Activated CD4-positive, CD25-positive, alpha-beta regulatory T cell treated with anti-CD3 and anti-CD28 coated beads, Interleukin-2, amount 50 U/mL, for 72 hours (primary cell): Measurements from ENCODE around the gene ATAD1.
"Not testable (repeated sequence)": the region's sequence is repeated elsewhere in the genome, so short reads cannot be mapped to it uniquely, and the experiment has no call there.

Experiments
- DNase-seq: peaks from one replicate; pipeline ENCODE4 v3.0.0; 2021

The ATAD1 gene

DNA sequence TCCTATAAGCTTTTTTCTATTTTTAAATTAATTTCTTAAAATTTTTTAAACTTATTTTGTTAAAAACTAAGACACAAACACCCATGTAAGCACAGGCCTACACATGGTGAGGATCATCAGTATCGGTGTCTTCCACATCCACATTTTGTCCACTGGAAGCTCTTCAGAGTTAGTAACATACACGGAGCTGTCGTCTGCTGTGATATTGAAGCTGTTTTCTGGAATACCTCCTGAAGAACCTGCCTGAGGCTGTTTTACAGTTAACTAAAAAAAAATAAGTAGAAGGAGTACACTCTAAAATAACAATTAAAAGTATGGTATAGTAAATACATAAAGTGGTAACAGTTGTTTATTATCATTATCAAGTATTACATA is 27.6 kb upstream of the ATAD1 start:
- no peak for DNase-seq

DNA sequence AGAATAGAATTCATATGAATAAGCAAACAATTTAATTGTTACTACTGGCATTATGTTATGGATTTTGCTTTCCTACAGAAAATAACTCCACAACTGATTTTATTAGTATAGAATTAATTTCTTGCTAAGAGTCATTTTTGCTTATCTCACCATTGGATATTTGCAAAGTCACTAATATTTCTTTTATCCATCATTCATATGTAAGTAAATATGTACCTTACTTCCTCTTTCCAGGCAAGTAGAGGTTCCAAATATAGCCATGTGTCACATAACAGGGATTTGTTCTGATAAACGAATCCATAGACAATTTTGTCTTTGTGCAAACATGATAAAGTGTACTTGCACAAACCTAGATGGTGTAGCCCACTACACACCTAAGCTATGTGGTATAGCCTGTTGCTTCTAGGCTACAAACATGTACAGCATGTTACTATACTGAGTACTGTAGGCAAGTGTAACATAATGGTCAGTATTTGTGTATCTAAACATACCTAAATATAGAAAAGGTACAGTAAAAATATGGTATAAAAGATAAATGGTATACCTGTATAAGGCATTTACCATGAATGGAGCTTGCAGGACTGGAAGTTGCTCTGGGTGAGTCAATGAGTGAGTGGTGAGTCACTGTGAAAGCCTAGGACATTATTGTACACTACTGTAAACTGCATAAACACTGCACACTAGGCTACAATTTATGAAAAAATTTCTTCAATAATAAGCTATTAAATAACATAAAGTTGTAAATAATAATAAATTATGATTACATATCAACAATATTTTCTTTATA is 27.0 kb upstream of the ATAD1 start:
- no peak for DNase-seq

DNA sequence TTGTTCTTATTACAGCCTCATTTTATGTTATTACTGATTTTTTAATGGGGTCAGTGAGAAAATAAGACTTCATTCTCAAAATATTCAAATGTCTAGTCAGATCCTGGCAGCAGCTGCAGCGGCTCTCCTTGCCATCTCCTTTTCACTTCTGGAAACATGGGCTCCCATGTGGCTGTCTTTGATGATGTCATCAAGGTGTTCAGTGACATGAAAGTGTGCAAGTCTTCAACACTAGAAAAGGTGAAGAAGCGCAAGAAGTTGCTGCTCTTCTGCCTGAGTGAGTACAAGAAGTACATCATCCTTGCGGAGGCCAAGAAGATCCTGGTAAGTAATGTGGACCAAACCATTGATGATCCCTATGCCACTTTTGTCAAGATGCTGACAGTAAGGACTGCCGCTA is 25.7 kb upstream of the ATAD1 start:
- DNase-seq: no peak

DNA sequence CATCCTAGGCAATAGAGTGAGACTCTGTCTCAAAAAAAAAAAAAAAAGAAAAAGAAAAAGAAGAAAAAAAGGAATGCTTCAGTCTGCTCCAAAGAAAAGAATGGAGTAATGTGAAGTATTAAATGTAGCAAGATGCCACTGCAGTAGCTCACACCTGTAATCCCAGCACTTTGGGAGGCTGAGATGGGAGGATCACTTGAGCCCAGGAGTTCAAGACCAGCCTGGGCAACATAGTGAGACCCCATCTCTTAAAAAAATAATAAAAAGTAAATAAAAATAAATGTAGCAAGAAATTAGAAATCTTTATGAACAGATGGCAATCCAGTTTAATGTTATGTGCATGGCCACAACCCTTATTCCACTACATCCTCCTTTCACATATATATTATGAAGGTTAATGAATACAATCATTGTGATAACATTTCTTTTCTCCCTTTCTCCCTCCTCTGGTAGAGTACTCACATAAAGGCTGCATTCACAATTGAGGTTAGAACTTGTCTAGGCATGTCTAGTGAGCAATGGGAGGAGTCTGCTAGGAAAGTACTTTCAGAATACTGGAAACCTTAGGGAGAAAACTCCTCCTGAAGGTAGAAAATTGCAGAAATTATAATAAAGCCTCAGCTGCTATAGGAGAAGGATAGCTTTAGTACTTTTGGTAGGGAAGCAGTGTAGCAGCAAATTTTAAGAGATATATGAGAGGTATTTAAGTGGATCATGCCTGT is 24.9 kb upstream of the ATAD1 start:
- DNase-seq: no peak

DNA sequence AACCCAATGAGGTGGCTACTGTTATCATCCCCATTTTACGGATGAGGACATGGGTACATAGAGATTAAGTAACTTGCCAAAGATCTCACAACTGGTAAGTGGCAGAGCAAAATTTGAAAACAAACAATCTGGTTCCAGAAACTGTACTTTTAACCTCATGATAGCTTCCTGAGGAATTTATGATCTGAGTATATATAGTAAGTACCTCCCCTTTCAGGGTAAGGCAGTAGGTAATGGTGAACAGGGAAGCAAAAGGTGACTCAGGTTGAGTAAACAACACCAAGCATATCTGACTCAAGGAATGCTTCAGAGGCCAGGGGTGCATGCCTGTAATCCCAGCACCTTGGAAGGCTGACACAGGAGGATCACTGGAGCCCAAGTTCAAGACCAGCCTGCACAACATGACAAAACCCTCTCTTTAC is 24.2 kb upstream of the ATAD1 start:
- no peak for DNase-seq

DNA sequence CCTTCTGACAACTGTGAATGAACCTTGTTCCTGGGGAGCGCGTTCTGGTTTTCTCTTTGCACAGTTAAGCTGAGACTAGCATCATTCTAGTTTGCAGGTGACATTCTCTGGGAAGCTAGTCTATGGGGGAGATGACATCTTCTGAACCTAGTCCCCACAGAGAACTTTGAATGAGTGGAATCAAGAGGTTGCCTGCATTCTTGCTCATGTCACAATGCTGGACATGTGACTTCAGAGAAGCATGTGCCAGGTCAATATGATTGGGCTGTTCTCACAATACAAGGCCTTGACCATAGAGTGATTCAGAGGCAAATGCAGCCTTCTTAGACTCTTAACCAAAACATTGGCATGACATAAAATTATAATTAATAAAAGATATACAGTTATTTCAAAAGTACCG is 23.2 kb upstream of the ATAD1 start:
- DNase-seq: no peak

DNA sequence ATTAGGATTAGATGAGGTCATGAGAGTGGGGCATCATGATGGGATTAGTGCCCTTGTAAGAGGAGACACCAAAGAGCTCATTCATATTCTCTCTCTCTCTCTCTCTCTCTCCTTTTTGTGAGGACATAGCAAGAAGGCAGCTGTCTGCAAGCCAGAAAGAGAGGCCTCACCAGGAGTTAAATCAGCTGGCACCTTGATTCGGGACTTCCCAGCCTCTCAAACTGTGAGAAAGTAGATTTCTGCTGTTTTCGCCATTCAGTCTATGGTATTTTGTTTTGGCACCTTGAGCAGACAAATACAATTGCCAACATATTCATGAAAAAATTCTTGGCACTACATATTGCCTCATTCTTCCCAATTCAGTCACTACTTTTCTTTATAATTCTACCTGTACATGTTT is 20.6 kb upstream of the ATAD1 start:
- no peak for DNase-seq

DNA sequence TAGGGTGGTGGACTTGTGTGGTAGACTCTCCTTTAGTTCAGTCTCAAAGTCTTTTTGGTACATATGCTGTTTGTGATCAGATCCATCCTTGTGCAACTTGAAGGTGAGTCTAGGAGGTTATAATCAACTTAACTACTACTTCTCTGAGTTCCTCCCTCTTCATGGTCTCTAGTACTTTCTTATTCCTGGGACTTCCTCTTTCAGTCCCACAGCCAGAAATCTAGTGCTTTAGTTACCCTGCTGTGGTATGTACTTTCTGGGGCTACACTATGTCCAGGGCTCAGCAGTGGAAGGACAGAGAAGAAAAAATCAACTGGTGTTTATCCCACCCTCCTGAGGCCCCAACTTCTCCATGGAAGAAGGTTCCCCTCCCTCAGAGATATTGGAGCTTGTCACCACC is 19.4 kb upstream of the ATAD1 start:
- DNase-seq: no peak

DNA sequence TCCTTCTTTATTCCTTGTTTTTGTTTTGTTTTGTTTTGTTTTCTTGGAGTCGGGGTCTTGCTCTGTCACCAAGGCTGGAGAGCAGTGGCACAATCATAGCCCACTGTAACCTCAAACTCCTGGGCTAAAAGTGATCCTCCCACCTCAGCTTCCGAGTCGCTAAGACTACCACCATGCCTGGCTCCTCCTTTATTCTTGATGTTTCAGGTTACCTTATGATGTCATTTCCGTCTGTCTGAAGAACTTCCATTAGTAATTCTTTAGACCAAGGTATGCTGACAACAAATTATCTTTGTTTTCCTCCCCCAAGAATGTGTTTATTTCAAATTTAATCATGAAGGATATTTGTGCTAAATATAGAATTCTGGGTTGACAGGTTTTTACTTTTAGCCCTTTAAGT is 18.1 kb upstream of the ATAD1 start:
- no peak for DNase-seq

DNA sequence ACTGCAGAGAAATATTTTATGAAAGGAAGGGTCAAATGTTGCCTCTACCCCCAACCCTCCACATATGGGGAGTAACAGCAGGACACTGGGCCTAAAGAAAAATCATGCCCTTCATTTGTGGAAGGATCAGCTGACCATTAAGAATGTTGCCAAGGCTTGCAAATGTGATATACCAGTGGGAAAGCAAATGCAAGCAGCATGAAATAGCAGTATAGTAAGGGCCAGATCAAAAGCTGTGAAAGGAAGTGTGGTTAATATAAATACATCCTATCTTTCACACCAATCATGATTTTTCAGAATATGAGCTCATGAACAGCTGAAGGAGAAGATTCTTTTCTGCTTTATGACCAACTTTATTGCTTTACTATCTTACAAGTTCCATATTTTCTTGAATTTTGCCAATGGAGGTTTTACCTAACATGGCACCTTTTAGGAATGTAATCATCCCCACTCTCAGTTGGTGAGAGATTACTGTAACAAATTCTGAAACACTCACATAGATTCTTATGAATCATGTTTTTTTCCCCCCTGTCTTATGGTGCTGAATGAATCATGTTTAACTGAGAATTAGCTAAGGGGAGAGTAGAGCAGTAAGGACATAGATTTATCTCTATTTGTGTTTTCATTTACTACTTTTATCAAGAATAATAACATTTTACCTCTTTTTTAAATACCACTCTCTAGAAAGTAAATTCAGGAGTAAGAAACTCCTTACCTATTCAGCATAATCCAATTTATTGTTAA is 12.1 kb upstream of the ATAD1 start:
- DNase-seq: no peak

DNA sequence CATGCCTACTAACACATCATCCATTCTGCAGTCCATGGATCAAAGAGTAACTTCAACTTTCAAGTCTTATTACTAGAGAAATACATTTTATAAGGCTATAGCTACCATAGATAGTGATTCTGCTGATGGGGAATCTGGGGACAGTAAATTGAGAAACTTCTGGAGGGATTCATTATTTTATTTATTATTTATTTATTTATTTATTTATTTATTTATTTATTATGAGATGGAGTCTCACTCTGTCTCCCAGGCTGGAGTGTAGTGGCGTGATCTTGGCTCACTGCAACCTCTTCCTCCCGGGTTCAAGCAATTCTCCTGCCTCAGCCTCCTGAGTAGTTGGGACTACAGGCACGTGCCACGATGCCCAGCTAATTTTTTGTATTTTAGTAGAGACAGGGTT is 11.0 kb upstream of the ATAD1 start:
- DNase-seq: not testable (repeated sequence)

DNA sequence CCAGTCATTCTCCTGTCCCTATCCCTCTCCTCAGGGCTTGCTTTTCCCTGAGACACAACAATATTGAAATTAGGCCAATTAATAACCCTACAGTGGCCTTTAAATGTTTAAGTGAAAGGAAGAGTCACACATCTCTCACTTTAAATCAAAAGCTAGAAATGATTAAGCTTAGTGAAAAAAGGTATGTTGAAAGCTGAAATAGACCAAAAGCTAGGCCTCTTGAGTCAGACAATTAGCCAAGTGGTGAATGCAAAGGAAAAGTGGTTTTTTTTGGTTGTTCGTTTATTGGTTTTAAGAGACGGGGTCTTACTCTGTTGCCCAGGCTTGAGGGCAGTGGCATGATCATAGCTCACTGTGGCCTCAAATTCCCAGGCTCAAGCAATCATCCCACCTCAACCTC is 9.7 kb upstream of the ATAD1 start:
- no peak for DNase-seq

DNA sequence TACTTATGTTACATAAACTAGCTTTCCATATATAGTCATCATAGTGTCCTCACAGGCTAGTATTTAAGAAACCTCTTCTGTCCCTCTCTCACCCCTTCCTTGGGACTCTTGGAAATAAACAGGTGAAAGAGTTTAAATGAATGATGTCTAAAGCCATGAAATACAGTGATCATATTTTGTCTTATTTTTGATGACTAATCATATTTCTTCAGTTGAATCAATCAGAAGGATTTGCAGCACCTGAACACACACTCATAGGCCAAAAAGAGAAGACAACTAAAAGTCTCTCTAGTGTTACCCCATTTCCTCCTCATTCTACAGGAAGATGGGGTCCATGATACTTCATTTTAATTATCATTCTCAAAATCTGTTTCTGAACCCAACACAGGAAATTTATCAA is 8.6 kb upstream of the ATAD1 start:
- DNase-seq: no peak

DNA sequence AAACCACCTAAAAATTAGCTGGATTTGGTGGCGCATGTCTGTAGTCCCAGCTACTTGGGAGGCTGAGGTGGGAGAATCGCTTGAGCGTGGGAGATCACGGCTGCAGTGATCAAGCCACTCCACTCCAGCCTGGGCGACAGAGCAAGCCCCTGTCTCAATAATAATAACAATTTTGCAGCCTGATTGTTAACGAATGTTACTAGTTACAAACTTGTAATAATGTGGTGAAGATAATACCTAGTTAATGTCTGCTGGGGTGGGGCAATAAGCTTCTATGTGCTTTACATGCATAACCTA is 1.2 kb upstream of the ATAD1 start:
- DNase-seq: no peak

DNA sequence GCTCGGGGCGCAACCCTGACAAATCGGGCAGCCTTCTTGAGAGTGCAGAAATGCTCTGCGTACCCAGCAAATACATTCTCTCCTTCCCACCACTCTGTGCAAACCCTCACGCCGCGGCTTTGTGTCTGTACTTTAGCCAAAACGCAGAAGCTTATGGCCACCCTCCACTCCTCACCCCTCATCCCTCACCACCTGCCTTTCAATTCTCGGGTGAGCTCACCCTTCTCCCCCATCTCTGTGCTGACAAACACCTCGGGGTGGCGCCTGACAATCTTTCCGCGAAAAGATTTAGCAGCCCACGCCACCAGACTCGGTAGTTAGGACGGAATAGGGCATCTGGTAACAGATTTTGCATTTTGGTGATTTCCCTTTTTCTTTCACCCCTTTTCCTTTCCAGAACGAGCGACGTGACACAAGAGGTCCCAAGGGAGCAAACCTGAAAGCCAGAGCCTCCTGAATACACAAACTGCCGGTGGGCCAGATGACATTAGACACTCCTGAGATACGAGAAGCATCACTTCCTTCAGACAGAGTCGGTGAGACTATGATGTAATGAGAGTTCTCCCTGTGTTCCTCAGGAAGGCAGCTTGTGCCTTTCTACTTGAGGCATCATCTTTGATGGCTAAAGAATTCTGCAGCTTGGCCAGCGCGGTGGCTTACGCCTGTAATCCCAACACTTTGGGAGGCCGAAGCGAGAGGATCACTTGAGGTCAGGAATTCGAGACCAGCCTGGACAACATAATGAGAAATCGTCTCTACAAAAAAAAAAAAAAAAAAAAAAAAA is 671 bp upstream of the ATAD1 start:
- DNase-seq: peak; percentile 53

DNA sequence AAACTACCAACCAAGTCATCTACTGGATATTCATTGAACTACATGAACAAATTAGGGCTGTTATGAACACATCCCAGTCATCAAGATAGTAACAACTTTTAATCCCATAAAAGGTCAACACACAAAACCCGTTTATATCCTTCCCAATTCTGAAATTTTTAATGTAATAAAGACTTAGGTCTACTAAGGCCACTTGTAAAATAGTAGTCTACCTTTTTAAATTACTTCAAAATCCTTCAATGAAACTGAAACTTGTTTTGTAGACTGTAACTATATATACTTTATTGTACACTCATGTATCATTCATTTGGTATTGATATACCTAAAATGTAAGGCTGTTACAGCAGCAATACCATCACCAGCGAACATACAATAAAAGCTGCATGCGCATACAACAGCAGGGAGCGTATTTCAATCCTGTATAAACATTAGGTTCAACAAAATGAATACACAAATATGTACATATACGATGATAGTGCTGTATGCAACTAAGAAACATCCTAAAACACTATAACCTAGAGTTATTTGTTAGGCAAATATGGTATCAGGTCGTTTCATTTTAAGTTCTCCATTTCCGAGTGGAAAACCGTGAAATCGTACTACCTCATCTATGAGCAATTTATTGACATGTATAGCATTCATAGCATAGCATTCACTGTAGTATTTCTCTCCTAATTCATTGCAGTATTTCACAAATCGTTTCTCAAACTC is 973 bp downstream of the ATAD1 start:
- no peak for DNase-seq

DNA sequence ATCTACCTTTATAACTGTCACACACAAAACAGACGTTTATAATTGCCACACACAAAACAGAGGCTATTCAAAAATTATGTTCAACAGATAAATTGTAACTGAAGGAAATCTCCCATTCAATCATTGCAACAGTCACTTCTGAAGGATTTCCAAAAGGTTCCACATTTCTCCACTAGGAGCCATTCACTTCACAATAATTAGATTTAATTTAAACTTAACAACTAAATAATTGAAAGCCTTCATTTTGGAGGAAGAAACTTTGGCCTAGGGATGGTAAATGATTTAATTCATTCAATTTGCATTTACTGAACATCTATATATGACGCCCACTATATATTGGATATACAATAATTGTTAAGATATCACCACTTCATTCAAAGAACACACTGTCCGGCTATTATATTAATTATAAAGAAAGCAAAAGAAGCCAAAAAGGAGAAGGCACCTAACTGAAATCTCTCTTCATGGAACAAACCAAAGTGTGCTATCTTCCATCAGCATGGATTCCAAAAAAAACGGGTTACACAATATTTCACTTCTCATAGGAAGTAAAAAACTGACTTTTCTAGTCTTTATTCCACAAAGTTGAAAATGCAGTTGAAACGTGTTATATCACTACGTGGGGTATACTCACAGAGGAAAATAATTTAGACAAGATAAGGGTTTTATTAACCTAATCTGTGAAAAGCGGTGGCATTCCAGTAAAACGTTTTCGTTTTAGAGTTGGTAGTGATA is 1.7 kb downstream of the ATAD1 start:
- DNase-seq: no peak

DNA sequence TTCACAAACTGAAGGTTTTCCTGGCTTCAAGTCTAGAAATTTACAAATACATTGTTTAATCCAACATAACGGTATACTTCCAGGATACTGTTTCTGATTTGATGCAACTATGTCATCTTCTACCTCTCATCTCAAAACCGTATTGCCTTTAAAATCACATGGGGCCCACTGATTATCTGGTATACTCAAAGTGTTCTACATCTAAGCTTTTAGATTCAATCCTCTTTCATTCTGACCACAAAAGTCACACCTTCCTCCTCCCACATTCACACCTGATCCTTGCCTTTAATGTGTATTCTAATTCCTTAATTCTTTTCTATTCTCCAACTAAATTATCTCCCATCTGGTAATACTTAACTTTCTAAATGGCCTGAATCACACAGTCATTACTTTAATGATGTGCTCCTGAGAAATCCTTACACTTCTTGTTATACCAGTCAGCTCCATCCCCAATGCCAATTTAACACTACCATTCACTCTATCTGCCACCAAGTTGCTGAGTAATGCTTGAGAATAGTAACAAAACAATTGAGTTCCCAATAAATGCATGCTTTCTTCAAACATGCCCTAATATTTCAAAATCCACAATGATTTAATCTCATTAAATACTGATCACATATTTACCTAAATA is 13.0 kb downstream of the ATAD1 start:
- no peak for DNase-seq

DNA sequence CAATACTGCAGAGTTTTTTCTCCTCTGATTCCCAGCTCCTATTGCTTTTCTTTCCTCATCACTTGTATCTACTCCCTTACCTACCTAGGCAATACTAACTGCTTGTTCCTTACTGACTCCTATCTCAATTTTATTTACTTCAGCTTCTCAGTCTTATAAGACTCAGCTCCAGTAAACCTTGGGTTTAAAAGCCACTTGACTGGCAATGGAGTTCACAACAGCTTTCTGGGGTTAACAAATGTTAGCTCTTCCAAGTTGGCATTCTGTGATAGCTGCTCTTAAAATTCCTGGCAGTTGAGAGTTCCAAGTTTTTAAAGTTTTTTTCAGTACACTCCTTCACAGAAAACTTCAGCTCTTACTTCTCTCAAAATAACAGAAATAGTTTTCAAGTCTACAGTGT is 14.2 kb downstream of the ATAD1 start:
- no peak for DNase-seq

DNA sequence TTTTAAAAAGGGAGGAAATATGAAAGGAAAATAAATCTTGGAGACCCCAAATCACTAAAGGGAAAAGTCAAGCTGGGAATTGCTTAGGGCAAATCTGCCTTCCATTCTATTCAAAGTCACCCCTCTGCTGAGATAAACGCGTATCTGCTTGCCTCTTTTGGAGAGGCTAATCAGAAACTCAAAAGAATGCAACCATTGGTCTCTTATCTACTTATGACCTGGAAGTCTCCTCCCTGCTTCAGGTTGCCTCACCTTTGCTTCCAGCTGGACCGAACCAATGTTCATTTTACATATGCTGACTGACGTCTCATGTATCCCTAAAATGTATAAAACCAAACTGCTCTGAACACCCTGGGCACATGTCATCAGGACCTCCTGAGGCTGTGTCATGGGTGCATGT is 14.7 kb downstream of the ATAD1 start:
- no peak for DNase-seq

DNA sequence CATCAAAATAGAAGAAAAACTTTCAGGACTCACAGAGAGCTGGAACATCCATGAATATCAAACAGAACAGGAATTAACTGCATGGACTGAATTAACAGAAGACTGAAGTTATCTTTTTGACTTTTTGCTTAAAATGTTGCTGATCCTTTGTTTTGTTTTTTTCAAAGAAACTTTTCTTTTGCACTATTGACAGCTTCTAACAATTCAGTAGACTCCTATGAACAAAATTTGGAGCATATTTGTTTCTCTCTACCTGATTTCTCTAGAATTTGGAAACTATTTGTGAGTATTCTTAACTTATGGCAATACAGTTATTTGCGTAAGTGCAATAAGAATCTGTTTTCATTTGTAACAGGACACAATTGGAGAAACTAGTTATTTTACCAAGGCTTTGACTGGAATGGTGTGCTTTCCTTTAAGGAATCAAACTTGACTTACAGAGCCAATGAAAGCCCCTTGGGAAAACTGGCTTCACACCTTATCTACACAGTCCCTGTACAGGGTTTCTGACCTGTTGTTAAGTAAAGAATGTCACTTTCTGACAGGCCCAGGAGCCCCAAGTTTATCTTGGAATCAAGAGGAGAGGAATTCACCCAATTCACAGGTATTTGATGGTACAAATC is 16.1 kb downstream of the ATAD1 start:
- DNase-seq: not testable (repeated sequence)
